Measurements from ENCODE around the gene ZP1.

- TF ChIP-seq POLR2A (IDR thresholded peaks at IDR 0.05; ENCODE audit: low read depth, low read length) (no peak), POLR2AphosphoS5 (IDR thresholded peaks at IDR 0.05; ENCODE audit: low read depth, low read length) (no peak)
Measured at GRCh38 chr11:60921259-60921658, 53.9 kb downstream of the ZP1 start.
